Measurements from ENCODE around the gene COPZ2. TPM values are rescaled to one million over a fixed set of nuclear protein-coding genes. Genes with fewer than 3 reads are reported as not detected.

Gene COPZ2
- total and polyA plus RNA-seq, 2 donors (not counting 1 experiment from before 2014, with no cell fraction given): 1.0 to 2.3 TPM

GRCh38 chr17:48028736-48029135, 8.9 kb downstream of the COPZ2 start:
- no peak overlapping the region for H3K4me3 ChIP-seq (ENCODE audit: control extremely low read depth in 1 of 5, extremely low read depth in 1 of 5, insufficient read depth in 1 of 5, low read depth in 2 of 5, low read length in 4 of 5)
- intact Hi-C loops (cut with micrococcal nuclease): loop anchor here (10.0 kb wide), 2 partner anchors 306 to 426 kb away; no protein-coding TSS in a partner anchor
- H3K27me3 ChIP-seq (replicated peaks in 1 of 4; ENCODE audit: control extremely low read depth in 1 of 4, control insufficient read depth in 3 of 4, insufficient read depth in 4 of 4, low read length in 3 of 4): peaks cover 0 to 35% (median 5%) of the 10 kb centered on the region in 4 experiments
- Mint-ChIP-seq H3K4me1 (peaks cover 29% of the 10 kb centered on the region), H3K27me3 (peaks cover 21% of the 10 kb centered on the region), H3K4me3 (no peak overlapping the region), H3K9me3 (ENCODE audit: insufficient read depth) (no peaks in the 10 kb centered on the region), H3K27ac (no peak overlapping the region)
- TF ChIP-seq EZH2 (IDR thresholded peaks at IDR 0.05; ENCODE audit: borderline replicate concordance, insufficient read depth, low read depth, low read length, poor library complexity, severe bottlenecking) (no peak), CTCF (IDR thresholded peaks at IDR 0.05) (no peak)
- ATAC-seq (ENCODE audit: low read depth) (no peak), DNase-seq (no peak)
- H3K9me3 ChIP-seq (ENCODE audit: control extremely low read depth in 1 of 3, control insufficient read depth in 2 of 3, insufficient read depth in 1 of 3, low read length in 2 of 3): no peaks in the 10 kb centered on the region
- no peaks in the 10 kb centered on the region for H3K79me2 ChIP-seq (ENCODE audit: control insufficient read depth, insufficient read depth, low read length)
- H3K27ac ChIP-seq (ENCODE audit: low read length in 2 of 2): no peak overlapping the region
- no CpG with 5 or more reads among the region's 1 CpG for WGBS (ENCODE audit: insufficient coverage)
- CTCF ChIA-PET: interaction anchor here (3.9 kb wide), 1 partner anchor 49 kb away, joined by 228 read pairs; no protein-coding TSS in a partner anchor
- POLR2A ChIA-PET: no interaction called here
- no peak overlapping the region for H3K4me2 ChIP-seq (replicated peaks; ENCODE audit: low read depth, low read length, poor library complexity, severe bottlenecking)
- no peaks in the 10 kb centered on the region for H4K20me1 ChIP-seq (ENCODE audit: control insufficient read depth, insufficient read depth, low read length, poor library complexity, severe bottlenecking)
- peaks cover 24 to 27% of the 10 kb centered on the region in 2 donors for H3K4me1 ChIP-seq (ENCODE audit: control insufficient read depth in 2 of 2, insufficient read depth in 2 of 2, low read length in 2 of 2)
- no peaks in the 10 kb centered on the region for H3K36me3 ChIP-seq (replicated peaks in 1 of 2; ENCODE audit: control extremely low read depth in 1 of 2, control insufficient read depth in 1 of 2, extremely low read depth in 1 of 2, insufficient read depth in 2 of 2, low read length in 1 of 2)
- no peak overlapping the region for H3K9ac ChIP-seq (ENCODE audit: low read length)
- H2AFZ ChIP-seq (ENCODE audit: insufficient read depth, low read depth, low read length, poor library complexity, severe bottlenecking): no peak overlapping the region

- peaks cover 0 to 34% (median 8%) of the 10 kb centered on the region in 4 experiments for H3K27me3 ChIP-seq (replicated peaks in 1 of 4; ENCODE audit: control extremely low read depth in 1 of 4, control insufficient read depth in 3 of 4, insufficient read depth in 4 of 4, low read length in 3 of 4)
- no peak for ATAC-seq (ENCODE audit: low read depth)
- no peak overlapping the region for H3K27ac Mint-ChIP-seq
Measured at GRCh38 chr17:48027322-48027981, 10.1 kb downstream of the COPZ2 start.

More at GRCh38 chr17:48027322-48027981, 10.1 kb downstream of the COPZ2 start:
- no peaks in the 10 kb centered on the region for H3K9me3 Mint-ChIP-seq (ENCODE audit: insufficient read depth)
- no peaks in the 10 kb centered on the region for H4K20me1 ChIP-seq (ENCODE audit: control insufficient read depth, insufficient read depth, low read length, poor library complexity, severe bottlenecking)
- no peak overlapping the region for H3K4me3 Mint-ChIP-seq
- intact Hi-C loops (cut with micrococcal nuclease): loop anchor here (10.0 kb wide), 2 partner anchors 307 to 427 kb away; no protein-coding TSS in a partner anchor
- no peak overlapping the region for H3K4me3 ChIP-seq (ENCODE audit: control extremely low read depth in 1 of 5, extremely low read depth in 1 of 5, insufficient read depth in 1 of 5, low read depth in 2 of 5, low read length in 4 of 5)
- no peaks in the 10 kb centered on the region for H3K9me3 ChIP-seq (ENCODE audit: control extremely low read depth in 1 of 3, control insufficient read depth in 2 of 3, insufficient read depth in 1 of 3, low read length in 2 of 3)
- peaks cover 11% of the 10 kb centered on the region for H3K27me3 Mint-ChIP-seq
- whole genome bisulfite sequencing (ENCODE audit: insufficient coverage): 94% methylated on average over 9 of the region's 12 CpGs
- H3K9ac ChIP-seq (ENCODE audit: low read length): no peak overlapping the region
- H3K36me3 ChIP-seq (replicated peaks in 1 of 2; ENCODE audit: control extremely low read depth in 1 of 2, control insufficient read depth in 1 of 2, extremely low read depth in 1 of 2, insufficient read depth in 2 of 2, low read length in 1 of 2): no peaks in the 10 kb centered on the region
- H3K79me2 ChIP-seq (ENCODE audit: control insufficient read depth, insufficient read depth, low read length): no peaks in the 10 kb centered on the region
- peaks cover 33% of the 10 kb centered on the region for H3K4me1 Mint-ChIP-seq
- H3K4me1 ChIP-seq (ENCODE audit: control insufficient read depth in 2 of 2, insufficient read depth in 2 of 2, low read length in 2 of 2): peaks cover 32 to 36% of the 10 kb centered on the region in 2 donors
- H2AFZ ChIP-seq (ENCODE audit: insufficient read depth, low read depth, low read length, poor library complexity, severe bottlenecking): no peak overlapping the region
- no peak overlapping the region for H3K4me2 ChIP-seq (replicated peaks; ENCODE audit: low read depth, low read length, poor library complexity, severe bottlenecking)
- TF ChIP-seq CTCF (IDR thresholded peaks at IDR 0.05): no peak
- TF ChIP-seq EZH2 (IDR thresholded peaks at IDR 0.05; ENCODE audit: borderline replicate concordance, insufficient read depth, low read depth, low read length, poor library complexity, severe bottlenecking): no peak
- ChIA-PET CTCF (interaction anchor here (0.7 to 3.9 kb wide), 24 partner anchors 8 to 331 kb away, joined by 3 to 228 read pairs (median 8); partner anchors contain the start of genes COPZ2, NFE2L1 and SNX11), POLR2A (interaction anchor here (0.5 to 2.7 kb wide), 2 partner anchors 21 to 846 kb away, joined by 7 to 16 read pairs; partner anchors contain the start of gene NFE2L1)
- H3K27ac ChIP-seq (ENCODE audit: low read length in 2 of 2): no peak overlapping the region
- no peak for DNase-seq
